OCI-LY7 (cell line): Measurements from ENCODE around the gene GPRC6A. TPM values are rescaled to one million over a fixed set of nuclear protein-coding genes. Genes with fewer than 3 reads are reported as not detected.

Experiments
- BruUV-seq: library from RNA; stranded (reverse); fragments of 400-500 nt; replicated peaks from 2 replicates; lab custom pipeline; 2021; lab: Mats Ljungman, UMichigan
- CTCF ChIA-PET: fragments of 300-600 bp; sonication (Branson Sonifier 250); formaldehyde crosslinking; loops from one replicate; lab custom pipeline; 2022; ENCODE audit warnings: antibody characterized with exemption; ENCODE audit not compliant: unreplicated experiment; lab: Charles Lee
- POLR2A ChIA-PET: fragments of 300-600 bp; sonication (Branson Sonifier 250); formaldehyde crosslinking; loops from one replicate; lab custom pipeline; 2022; ENCODE audit warnings: antibody characterized with exemption; lab: Charles Lee
- DNase-seq: peaks from one replicate; pipeline ENCODE4 v3.0.0-alpha.2; 2015; ENCODE audit warnings: low spot score
- H2AFZ ChIP-seq: fragments of 200-600 bp; sonication (generic), shearing (Covaris generic); 2 replicates; pipeline ENCODE4 v1.6.1; 2014; ENCODE audit warnings: mild to moderate bottlenecking, antibody characterized with exemption, low read length, moderate library complexity
- H3K27ac ChIP-seq: fragments of 200-600 bp; sonication (generic); 2 replicates; pipeline ENCODE4 v1.5.1; 2014; ENCODE audit warnings: mixed run types, low read depth, mild to moderate bottlenecking, moderate library complexity, low read length, inconsistent platforms; ENCODE audit not compliant: poor library complexity, severe bottlenecking
- H3K36me3 ChIP-seq: fragments of 200-600 bp; sonication (generic); 2 replicates; pipeline ENCODE4 v1.6.1; 2014; ENCODE audit warnings: mild to moderate bottlenecking, antibody characterized with exemption, low read length, moderate library complexity, mixed read lengths; ENCODE audit not compliant: insufficient read depth
- H3K4me1 ChIP-seq: fragments of 200-600 bp; sonication (generic); 2 replicates; pipeline ENCODE4 v1.5.1; 2014; ENCODE audit warnings: mild to moderate bottlenecking, low read length; ENCODE audit not compliant: insufficient read depth, poor library complexity, severe bottlenecking
- H3K4me2 ChIP-seq: fragments of 200-600 bp; sonication (generic); 2 replicates; pipeline ENCODE4 v1.6.1; 2014; ENCODE audit warnings: mild to moderate bottlenecking, low read length
- H3K4me3 ChIP-seq: fragments of 200-600 bp; sonication (generic); 2 replicates; pipeline ENCODE4 v1.5.1; 2014; ENCODE audit warnings: mild to moderate bottlenecking, low read depth, low read length; ENCODE audit not compliant: poor library complexity, severe bottlenecking
- H3K79me2 ChIP-seq: fragments of 200-600 bp; sonication (generic); 2 replicates; pipeline ENCODE4 v1.6.1; 2016; ENCODE audit warnings: low read depth, mild to moderate bottlenecking, low read length, moderate library complexity, mixed read lengths; ENCODE audit not compliant: insufficient read depth
- H3K9me2 ChIP-seq: fragments of 200-600 bp; sonication (generic); 2 replicates; pipeline ENCODE4 v1.6.1; 2016; ENCODE audit warnings: mild to moderate bottlenecking, low read length, mixed read lengths; ENCODE audit not compliant: insufficient read depth
- H3K9me3 ChIP-seq: fragments of 200-600 bp; sonication (generic); 2 replicates; pipeline ENCODE4 v1.6.1; 2014; ENCODE audit warnings: mild to moderate bottlenecking, mixed run types, low read length, mixed read lengths
- H4K20me1 ChIP-seq: fragments of 200-600 bp; sonication (generic); 2 replicates; pipeline ENCODE4 v1.6.1; 2014; ENCODE audit warnings: mild to moderate bottlenecking, antibody characterized with exemption, low read length, moderate library complexity, mixed read lengths; ENCODE audit not compliant: insufficient read depth
- CTCF ChIP-seq: fragments of 200-600 bp; sonication (generic); conservative IDR thresholded peaks from 2 replicates; pipeline ENCODE4 v1.5.1; 2014; ENCODE audit warnings: mild to moderate bottlenecking, antibody characterized with exemption, low read length, moderate library complexity, mixed read lengths
- EZH2phosphoT487 ChIP-seq: fragments of 200-600 bp; sonication (generic); IDR thresholded peaks from 2 replicates; pipeline ENCODE4 v1.6.1; 2018; ENCODE audit warnings: low read depth, borderline replicate concordance, mild to moderate bottlenecking, mixed run types, antibody characterized with exemption, low read length, moderate library complexity, mixed read lengths
- intact Hi-C: fragments of 100-400 bp; cut with micrococcal nuclease; formaldehyde crosslinking; loops from one replicate; pipeline ENCODE4 v1.10.0; 2022; ENCODE audit not compliant: unreplicated experiment
- total RNA-seq, 2 experiments: library from RNA; depleted of rRNA in 1 of 2; stranded (reverse); fragments of >200 nt in 1 of 2; shearing (Covaris generic) in 1 of 2; gene quantifications; 2 replicates each; pipeline ENCODE4 v1.2.3, GENCODE V29; 2014 to 2022

Gene GPRC6A
- total RNA-seq, 2 experiments from 2014 or later = not detected

GRCh38 chr6:116876635-116877611 lies 48.0 kb upstream of the GPRC6A start, which contains the start of gene RFX6:
TSS of gene RFX6 (plus strand) at chr6:116877242. CDS start at chr6:116877276, 34 bp downstream.
- Histone ChIP-seq H3K9me2 (no peaks in the 10 kb centered on the region), H3K27ac (no peak within 1 kb of the TSS), H3K36me3 (no peaks in the 10 kb centered on the region), H4K20me1 (no peaks in the 10 kb centered on the region), H2AFZ (no peak within 1 kb of the TSS), H3K4me2 (no peak within 1 kb of the TSS), H3K79me2 (no peaks in the 10 kb centered on the region), H3K4me3 (no peak within 1 kb of the TSS), H3K9me3 (no peaks in the 10 kb centered on the region), H3K4me1 (no peaks in the 10 kb centered on the region)
- no peak for DNase-seq
- CTCF ChIA-PET = interaction anchor here (0.5 kb wide), 1 partner anchor 87 kb away, joined by 3 read pairs; no protein-coding TSS in a partner anchor
- intact Hi-C loops = no loop called here
- TF ChIP-seq EZH2phosphoT487 (no peak), CTCF (no peak)
- POLR2A ChIA-PET = interaction anchor here (0.7 kb wide), 1 partner anchor 1970 kb away, joined by 3 read pairs; no protein-coding TSS in a partner anchor
- no TSS peak for BruUV-seq

GRCh38 chr6:116876107-116876506 lies 47.2 kb upstream of the GPRC6A start:
- DNase-seq = no peak
- CTCF ChIA-PET = no interaction called here
- Histone ChIP-seq H3K4me2 (no peak overlapping the region), H4K20me1 (no peaks in the 10 kb centered on the region), H3K9me3 (no peaks in the 10 kb centered on the region), H2AFZ (no peak overlapping the region), H3K79me2 (no peaks in the 10 kb centered on the region), H3K36me3 (no peaks in the 10 kb centered on the region), H3K4me3 (no peak overlapping the region), H3K4me1 (no peaks in the 10 kb centered on the region), H3K27ac (no peak overlapping the region), H3K9me2 (no peaks in the 10 kb centered on the region)
- no TSS peak for BruUV-seq
- TF ChIP-seq CTCF (no peak), EZH2phosphoT487 (no peak)
- POLR2A ChIA-PET = interaction anchor here (0.7 kb wide), 1 partner anchor 1970 kb away, joined by 3 read pairs; no protein-coding TSS in a partner anchor
- intact Hi-C loops = no loop called here
